DOHH2 (cell line): ENCODE data around the gene CRTAP.

Source experiments
- CTCF ChIP-seq: fragments of 200-600 bp; sonication (generic); IDR thresholded peaks from one replicate; pipeline ENCODE4 v1.5.1; 2014; ENCODE audit warnings: antibody characterized with exemption, mild to moderate bottlenecking, low read depth, low read length; ENCODE audit not compliant: poor library complexity, severe bottlenecking
- EZH2phosphoT487 ChIP-seq: fragments of 200-600 bp; sonication (generic); IDR thresholded peaks from 2 replicates; pipeline ENCODE4 v1.6.1; 2017; ENCODE audit warnings: borderline replicate concordance, mild to moderate bottlenecking, antibody characterized with exemption, low read length, moderate library complexity, mixed read lengths

- TF ChIP-seq CTCF (no peak), EZH2phosphoT487 (no peak)
Observed at GRCh38 chr3:33139996-33140395, 26.2 kb downstream of the CRTAP start.
